Natural killer cell (primary cell): ENCODE measurements around the gene CCDC63. TPM values are rescaled to one million over a fixed set of nuclear protein-coding genes. Genes with fewer than 3 reads are reported as not detected.

Source experiments
- ATAC-seq, 3 donors: fragments of 150-1000 bp in 2 of 3; fragments of 200-7000 bp in 1 of 3; cut with Tn5 transposase; 1 replicate in 1 of 3; 2 replicates in 2 of 3; pipeline ENCODE4 v1.10.0; 2021; ENCODE audit warnings: mild to moderate bottlenecking in 2 of 3, moderate library complexity in 2 of 3
- DNase-seq, 2 donors: peaks; one replicate each; pipeline versions ENCODE4 v3.0.0 to v3.0.0-alpha.2; 2013 to 2021; ENCODE audit warnings: mixed read lengths in 1 of 2
- H3K27ac ChIP-seq: one replicate; pipeline ENCODE4 v1.5.1; 2013; ENCODE audit warnings: mild to moderate bottlenecking, low read length
- H3K27me3 ChIP-seq: one replicate; pipeline ENCODE4 v1.6.1; 2013; ENCODE audit warnings: low read length; ENCODE audit not compliant: control insufficient read depth, insufficient read depth
- H3K36me3 ChIP-seq: one replicate; pipeline ENCODE4 v1.6.1; 2013; ENCODE audit warnings: low read length; ENCODE audit not compliant: control insufficient read depth, insufficient read depth
- H3K4me1 ChIP-seq: one replicate; pipeline ENCODE4 v1.6.1; 2013; ENCODE audit warnings: low read length; ENCODE audit not compliant: control insufficient read depth, insufficient read depth
- H3K4me3 ChIP-seq: one replicate; pipeline ENCODE4 v1.5.1; 2013; ENCODE audit warnings: low read length
- H3K9me3 ChIP-seq: one replicate; pipeline ENCODE4 v1.6.1; 2013; ENCODE audit warnings: low read length; ENCODE audit not compliant: control insufficient read depth, insufficient read depth
- H3K27ac Mint-ChIP-seq, 2 donors: one replicate each; pipeline ENCODE4 v1.8.0; 2022; ENCODE audit warnings: mild to moderate bottlenecking in 2 of 2, mixed read lengths in 2 of 2, moderate library complexity in 1 of 2
- H3K27me3 Mint-ChIP-seq, 2 donors: one replicate each; pipeline ENCODE4 v1.8.0; 2022; ENCODE audit warnings: low read depth in 2 of 2, mixed read lengths in 2 of 2
- H3K36me3 Mint-ChIP-seq: one replicate; pipeline ENCODE4 v1.8.0; 2022; ENCODE audit warnings: mixed read lengths
- H3K4me1 Mint-ChIP-seq, 2 donors: one replicate each; pipeline ENCODE4 v1.8.0; 2022; ENCODE audit warnings: mixed read lengths in 2 of 2
- H3K4me3 Mint-ChIP-seq: one replicate; pipeline ENCODE4 v1.8.0; 2022; ENCODE audit warnings: mild to moderate bottlenecking, moderate library complexity, mixed read lengths
- H3K9me3 Mint-ChIP-seq, 2 donors: one replicate each; pipeline ENCODE4 v1.8.0; 2022; ENCODE audit warnings: mixed read lengths in 2 of 2
- WGBS: methylation state at CpG from one replicate; pipeline ENCODE4 v1.1.7; 2013; ENCODE audit warnings: missing lambda C conversion rate; ENCODE audit not compliant: insufficient coverage; 5-methylcytosine and 5-hydroxymethylcytosine counted together
- intact Hi-C: fragments of 100-400 bp; cut with micrococcal nuclease; formaldehyde crosslinking; loops from one replicate; pipeline ENCODE4 v1.14.2; 2022
- total RNA-seq, 4 donors: library from RNA; stranded (reverse); fragments of 120-200 nt in 1 of 4; gene quantifications; one replicate each; pipeline versions ENCODE4 v1.2.3 to v1.2.4, GENCODE V29; 2013 to 2022
- TF ChIP-seq, protein P1 (sequence below): fragments of 200-600 bp; IDR thresholded peaks from one replicate; pipeline ENCODE4 v1.8.0; 2022; ENCODE audit warnings: antibody characterized with exemption

The CCDC63 gene
- total RNA-seq, 3 donors from 2014 or later (not counting 1 experiment from before 2014, with no cell fraction given), result not detected

DNA sequence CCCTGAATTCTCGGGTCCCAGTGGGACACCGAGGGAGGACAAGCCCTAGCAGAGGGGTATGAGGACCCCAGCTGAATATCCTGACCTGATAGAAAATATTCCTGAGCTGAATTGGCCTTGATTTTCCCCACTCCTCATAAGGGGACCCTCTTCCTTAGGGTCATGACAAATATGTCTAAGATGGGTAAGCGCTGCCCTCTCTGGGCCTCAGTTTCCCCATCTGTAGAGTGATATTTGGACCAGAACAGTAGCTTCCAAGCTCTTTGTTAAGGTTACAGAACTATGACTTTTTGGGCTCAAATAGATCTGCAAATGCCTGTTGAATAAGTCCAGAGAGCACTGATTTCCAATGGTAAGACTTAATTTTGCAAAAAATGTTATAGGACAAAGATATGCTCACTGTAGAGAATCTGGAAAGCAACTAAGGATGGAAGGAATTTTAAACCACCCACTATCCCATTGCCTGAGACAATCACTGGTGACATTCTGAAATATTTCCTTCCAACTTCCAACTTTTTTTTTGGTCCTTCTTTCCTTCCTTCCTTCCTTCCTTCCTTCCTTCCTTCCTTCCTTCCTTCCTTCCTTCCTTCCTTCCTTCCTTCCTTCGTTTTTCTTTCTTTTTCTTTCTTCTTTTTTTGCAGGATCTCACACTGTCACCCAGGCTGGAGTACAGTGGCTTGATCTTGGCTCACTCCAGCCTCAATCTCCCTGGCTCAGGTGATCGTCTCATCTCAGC lies 41.6 kb downstream of the CCDC63 start:
- whole genome bisulfite sequencing, result 37% methylated on average over 5 of the region's 5 CpGs
- no peaks in the 10 kb centered on the region for H3K36me3 ChIP-seq
- TF ChIP-seq, protein P1, sequence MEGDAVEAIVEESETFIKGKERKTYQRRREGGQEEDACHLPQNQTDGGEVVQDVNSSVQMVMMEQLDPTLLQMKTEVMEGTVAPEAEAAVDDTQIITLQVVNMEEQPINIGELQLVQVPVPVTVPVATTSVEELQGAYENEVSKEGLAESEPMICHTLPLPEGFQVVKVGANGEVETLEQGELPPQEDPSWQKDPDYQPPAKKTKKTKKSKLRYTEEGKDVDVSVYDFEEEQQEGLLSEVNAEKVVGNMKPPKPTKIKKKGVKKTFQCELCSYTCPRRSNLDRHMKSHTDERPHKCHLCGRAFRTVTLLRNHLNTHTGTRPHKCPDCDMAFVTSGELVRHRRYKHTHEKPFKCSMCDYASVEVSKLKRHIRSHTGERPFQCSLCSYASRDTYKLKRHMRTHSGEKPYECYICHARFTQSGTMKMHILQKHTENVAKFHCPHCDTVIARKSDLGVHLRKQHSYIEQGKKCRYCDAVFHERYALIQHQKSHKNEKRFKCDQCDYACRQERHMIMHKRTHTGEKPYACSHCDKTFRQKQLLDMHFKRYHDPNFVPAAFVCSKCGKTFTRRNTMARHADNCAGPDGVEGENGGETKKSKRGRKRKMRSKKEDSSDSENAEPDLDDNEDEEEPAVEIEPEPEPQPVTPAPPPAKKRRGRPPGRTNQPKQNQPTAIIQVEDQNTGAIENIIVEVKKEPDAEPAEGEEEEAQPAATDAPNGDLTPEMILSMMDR, result peak; percentile 59
- H3K27ac ChIP-seq, result no peak overlapping the region
- no peaks in the 10 kb centered on the region for H3K9me3 ChIP-seq
- intact Hi-C loops, result loop anchor here (1.0 to 10.0 kb wide), 4 partner anchors 376 to 788 kb away; partner anchors contain the start of gene ARPC3
- peak overlapping the region; percentile 59 for H3K4me3 ChIP-seq
- H3K4me1 ChIP-seq, result peaks cover 11% of the 10 kb centered on the region
- H3K27ac Mint-ChIP-seq, result peak overlapping the region in 1 of 2 donors; percentile 91
- no peak for DNase-seq
- no peaks in the 10 kb centered on the region for H3K36me3 Mint-ChIP-seq
- H3K9me3 Mint-ChIP-seq, result no peaks in the 10 kb centered on the region
- no peaks in the 10 kb centered on the region for H3K27me3 ChIP-seq
- H3K4me3 Mint-ChIP-seq, result peak overlapping the region; percentile 89
- ATAC-seq, result no peak
- H3K4me1 Mint-ChIP-seq, result peaks cover 6 to 7% of the 10 kb centered on the region in 2 donors
- H3K27me3 Mint-ChIP-seq, result peaks cover 0 to 3% of the 10 kb centered on the region in 2 donors

DNA sequence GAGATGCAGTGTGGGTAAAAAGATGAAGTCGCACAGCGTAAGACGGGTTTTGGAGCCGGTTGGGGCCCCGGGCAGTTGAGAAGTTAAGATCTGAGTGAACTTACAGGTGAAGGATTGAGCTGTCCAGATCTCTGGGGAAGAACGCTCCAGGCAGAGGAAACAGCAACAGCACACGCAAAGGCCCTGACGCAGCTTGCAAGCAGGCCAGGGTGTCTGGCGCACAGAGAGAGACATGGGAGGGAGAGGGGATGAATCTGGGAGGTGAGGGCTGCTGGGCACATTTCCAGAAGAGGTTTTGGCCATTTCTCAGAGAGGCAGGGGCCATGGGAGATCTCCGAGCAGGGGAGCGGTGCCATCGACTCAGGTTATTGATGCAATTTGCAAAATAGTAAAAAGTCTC lies 42.6 kb downstream of the CCDC63 start:
- H3K27me3 Mint-ChIP-seq, result peaks cover 2 to 12% of the 10 kb centered on the region in 2 donors
- intact Hi-C loops, result loop anchor here (5.0 to 10.0 kb wide), 2 partner anchors 377 to 535 kb away; no protein-coding TSS in a partner anchor

DNA sequence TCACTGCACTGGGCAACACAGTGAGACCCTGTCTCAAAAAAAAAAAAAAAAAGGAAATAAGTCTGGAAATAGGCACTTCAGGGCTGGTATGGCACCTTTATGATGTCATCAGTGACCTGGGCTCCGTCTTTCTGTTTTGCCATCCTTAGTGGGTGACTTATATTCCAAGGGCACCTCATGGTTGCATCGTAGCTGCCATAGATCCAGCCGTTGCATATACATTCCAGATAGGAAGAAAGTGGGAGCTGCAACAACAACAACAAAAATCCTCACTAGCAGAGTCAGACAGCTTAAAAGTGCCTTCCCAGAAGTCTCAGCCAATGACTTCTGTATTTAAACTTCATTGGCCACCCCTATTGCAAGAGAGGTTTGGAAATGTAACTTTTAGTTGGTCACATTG lies 47.2 kb downstream of the CCDC63 start:
- ATAC-seq (no peak), DNase-seq (no peak)
- no peaks in the 10 kb centered on the region for H3K9me3 Mint-ChIP-seq
- H3K27ac Mint-ChIP-seq, result no peak overlapping the region
- Histone ChIP-seq H3K27ac (no peak overlapping the region), H3K4me1 (peaks cover 6% of the 10 kb centered on the region), H3K9me3 (no peaks in the 10 kb centered on the region), H3K4me3 (no peak overlapping the region), H3K27me3 (no peaks in the 10 kb centered on the region), H3K36me3 (no peaks in the 10 kb centered on the region)
- H3K27me3 Mint-ChIP-seq, result peaks cover 2 to 23% of the 10 kb centered on the region in 2 donors
- intact Hi-C loops, result loop anchor here (1.0 kb wide), 1 partner anchor 420 kb away; no protein-coding TSS in a partner anchor
- no peak overlapping the region for H3K4me3 Mint-ChIP-seq
- 84% methylated on average over 3 of the region's 3 CpGs for WGBS
- TF ChIP-seq, protein P1, result no peak
- no peaks in the 10 kb centered on the region for H3K36me3 Mint-ChIP-seq
- peaks cover 6% of the 10 kb centered on the region in 2 donors for H3K4me1 Mint-ChIP-seq

More for the DNA sequence above, 42.6 kb downstream of the CCDC63 start:
- Mint-ChIP-seq H3K4me3 (no peak overlapping the region), H3K9me3 (no peaks in the 10 kb centered on the region), H3K36me3 (no peaks in the 10 kb centered on the region), H3K27ac (no peak overlapping the region), H3K4me1 (peaks cover 9 to 10% of the 10 kb centered on the region in 2 donors)
- H3K4me3 ChIP-seq, result no peak overlapping the region
- no peak overlapping the region for H3K27ac ChIP-seq
- no peaks in the 10 kb centered on the region for H3K27me3 ChIP-seq
- TF ChIP-seq, protein P1, result no peak
- no peaks in the 10 kb centered on the region for H3K9me3 ChIP-seq
- DNase-seq (no peak), ATAC-seq (no peak)
- H3K36me3 ChIP-seq, result no peaks in the 10 kb centered on the region
- 91% methylated on average over 12 of the region's 12 CpGs for WGBS
- H3K4me1 ChIP-seq, result peaks cover 13% of the 10 kb centered on the region
